ENCODE results near the gene CDC37L1.

CDC37L1 gene

DNA sequence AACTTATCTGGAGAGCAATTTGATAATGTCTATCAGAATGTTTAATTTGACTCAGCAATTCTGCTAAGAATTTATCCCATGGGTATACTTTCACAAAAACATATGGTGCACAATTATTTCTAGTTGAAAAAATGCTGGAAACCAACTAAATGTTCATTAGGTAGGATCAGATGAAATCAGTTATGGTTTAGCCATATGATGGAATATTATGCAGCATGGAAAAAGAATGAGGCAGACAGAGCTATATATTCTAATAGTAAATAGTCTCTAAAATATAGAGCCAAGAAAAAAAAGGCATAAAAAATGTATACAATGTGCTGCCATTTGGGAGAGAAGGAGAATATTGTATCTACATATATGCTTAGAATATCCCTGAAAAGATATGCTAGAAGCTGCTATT is 9.5 kb upstream of the CDC37L1 start:
- no peak for DNase-seq

DNA sequence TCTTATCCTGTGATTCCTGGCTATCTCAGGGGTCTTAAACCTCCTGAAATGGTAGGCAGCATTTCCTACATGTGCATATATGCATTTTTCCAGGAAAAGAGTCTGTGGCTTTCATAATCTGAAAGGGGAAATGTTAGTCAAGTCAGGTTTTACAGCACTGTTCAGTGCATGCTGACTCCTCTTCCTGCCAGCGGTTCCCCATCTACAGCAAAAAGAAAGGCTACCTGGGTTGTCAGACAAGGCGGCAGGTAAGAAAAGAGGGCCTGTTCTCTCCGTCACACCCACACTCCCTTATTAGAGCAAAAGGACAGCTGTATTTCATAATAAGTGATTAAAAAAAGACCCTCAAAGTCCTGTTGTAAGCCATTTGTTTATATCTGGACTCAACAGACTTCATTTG is 8.8 kb upstream of the CDC37L1 start:
- no peak for DNase-seq

DNA sequence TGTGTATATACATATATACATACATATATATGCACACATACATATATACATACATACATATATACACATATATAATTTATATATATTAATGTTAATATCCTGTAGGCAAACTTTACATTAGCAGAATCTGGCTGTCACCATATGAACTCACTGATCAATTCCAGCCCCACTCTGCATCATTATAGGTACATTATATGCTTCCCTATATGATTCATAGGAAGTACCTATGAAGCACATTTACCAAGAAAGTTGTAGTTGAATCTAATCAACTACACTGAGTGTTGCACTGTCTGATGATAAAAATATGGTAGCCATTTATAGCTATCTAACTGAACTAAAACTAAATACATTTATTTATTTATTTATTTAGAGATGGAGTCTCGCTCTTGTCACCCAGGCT is 7.6 kb upstream of the CDC37L1 start:
- no peak for DNase-seq

DNA sequence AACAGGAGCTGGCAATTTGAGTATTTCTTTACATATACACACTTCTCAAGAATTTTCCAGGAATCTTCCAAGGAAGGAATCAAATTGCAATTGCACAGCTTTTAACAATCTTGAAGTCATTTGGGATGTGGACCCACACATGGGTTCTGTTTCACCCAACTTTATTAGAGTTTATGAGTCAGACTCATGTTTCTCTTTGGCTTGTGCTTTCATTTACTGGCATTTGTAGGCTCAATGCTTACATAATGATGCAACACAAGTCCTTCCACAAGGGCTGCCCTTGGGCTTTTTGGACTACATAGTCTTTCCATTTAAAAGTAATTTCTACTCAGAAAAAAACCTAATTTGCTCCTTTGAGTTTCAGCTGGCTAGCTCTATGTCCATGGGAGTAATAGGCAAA is 4.6 kb upstream of the CDC37L1 start:
- DNase-seq, result no peak

DNA sequence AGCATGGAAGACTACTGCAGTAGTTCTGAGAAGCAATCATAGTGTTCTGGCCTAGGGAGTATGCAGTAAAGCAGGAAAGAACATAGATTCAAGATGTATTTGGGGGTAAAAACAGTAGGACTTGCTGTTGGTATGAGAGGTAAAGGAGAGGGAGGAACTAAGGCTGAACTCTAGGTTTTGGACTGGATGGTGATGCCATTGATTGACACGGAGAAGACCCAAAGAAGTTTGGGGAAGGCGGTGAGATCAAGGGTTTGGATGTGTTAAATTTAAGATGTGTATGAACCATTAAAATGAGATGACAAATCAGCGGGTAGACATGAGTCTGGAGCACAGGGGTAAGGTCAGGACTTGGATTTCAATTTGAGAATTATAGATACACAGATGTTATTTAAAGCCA is 2.0 kb upstream of the CDC37L1 start:
- no peak for DNase-seq

DNA sequence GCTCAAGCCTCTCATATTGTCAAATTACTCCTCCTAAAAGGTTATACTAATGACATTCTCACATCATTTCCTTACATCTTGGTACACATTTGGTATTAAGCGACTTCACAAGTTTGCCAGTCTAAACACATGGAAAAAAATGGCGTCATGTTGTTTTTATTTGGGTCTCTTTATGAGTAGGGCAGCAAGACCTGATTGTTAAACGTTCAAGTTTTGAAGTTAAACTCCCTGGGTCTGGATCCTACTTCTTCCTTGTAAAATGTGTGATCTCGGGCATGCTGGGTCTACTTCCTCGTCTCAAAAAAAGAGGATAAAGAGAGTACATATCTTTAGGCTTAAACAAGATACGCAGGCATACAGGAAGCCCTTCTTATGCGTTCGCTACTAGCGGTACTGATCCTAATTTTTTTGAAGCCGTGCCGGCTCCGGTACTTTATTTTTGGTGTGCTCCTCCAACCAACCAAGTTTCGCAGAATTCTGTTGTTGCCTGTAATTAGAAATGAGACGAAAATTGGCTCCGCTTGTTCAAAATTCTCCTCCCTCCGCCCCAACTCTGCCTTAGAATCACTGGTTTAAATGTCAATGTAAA is 596 bp upstream of the CDC37L1 start:
- DNase-seq, result no peak

DNA sequence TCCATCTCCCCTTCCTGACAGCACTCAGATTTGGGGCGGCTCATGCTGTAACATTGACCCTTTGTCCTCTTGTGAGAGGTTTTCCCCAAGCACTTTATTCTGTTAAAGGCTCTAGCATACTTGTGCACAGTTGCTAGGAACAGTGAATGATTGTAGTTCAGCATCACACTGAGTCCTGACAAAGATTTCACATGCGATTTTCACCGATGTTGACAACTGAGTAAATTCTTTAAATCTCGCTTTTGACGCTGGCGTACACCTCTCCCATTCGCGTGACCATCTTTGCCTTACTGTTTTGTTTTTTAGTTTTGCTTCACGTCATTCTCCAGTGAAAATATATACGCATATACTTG is 780 bp downstream of the CDC37L1 start:
- DNase-seq, result no peak

DNA sequence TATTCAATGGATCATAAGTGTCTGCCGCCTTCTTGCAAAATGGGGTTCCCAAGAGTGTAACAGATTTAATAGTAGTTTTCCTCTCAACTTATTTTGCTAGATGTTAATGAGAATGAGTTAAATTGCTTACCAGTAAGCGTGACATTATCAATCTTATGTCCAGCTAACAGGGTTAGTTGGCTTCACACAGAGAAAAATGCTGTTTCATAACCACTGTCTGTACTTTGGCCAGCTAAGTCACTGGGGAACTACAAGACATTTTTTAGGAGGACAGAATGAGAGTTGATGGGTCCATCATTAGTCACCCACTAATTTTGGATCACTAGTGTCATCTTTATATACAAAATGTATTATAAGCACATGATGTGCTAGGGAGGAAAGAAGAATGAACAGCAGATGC is 1.4 kb downstream of the CDC37L1 start:
- no peak for DNase-seq

DNA sequence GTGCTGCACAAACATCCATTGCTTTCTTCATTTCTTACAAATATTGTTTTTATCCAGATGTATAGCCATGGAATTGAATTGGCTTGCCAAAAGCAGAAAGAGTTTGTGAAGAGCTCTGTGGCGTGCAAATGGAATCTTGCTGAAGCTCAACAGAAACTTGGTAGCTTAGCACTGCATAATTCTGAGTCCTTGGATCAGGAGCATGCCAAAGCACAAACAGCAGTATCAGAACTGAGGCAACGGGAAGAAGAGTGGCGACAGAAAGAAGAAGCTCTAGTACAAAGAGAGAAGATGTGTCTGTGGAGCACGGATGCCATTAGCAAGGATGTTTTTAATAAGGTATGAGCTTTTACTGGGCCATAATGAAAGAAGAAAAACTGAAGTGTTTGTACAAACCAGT is 5.5 kb downstream of the CDC37L1 start:
- DNase-seq, result no peak

DNA sequence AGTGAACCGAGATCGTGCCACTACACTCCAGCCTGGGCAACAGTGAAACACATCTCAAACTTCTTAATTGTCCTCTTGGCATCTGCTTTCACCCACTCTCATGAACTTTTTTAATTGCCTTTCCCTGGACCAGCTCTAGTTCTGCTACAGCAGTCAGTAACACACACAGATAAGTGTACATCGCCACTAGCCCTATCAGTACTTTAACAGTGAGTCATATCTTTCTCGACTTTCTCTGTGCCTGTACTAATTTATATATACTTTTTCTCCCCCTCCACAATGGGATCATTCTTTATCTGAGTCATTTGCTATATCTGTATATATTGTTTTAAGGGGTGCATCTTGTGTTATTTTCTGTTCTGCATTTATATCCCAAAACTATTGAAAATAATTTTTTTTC is 6.7 kb downstream of the CDC37L1 start:
- no peak for DNase-seq

DNA sequence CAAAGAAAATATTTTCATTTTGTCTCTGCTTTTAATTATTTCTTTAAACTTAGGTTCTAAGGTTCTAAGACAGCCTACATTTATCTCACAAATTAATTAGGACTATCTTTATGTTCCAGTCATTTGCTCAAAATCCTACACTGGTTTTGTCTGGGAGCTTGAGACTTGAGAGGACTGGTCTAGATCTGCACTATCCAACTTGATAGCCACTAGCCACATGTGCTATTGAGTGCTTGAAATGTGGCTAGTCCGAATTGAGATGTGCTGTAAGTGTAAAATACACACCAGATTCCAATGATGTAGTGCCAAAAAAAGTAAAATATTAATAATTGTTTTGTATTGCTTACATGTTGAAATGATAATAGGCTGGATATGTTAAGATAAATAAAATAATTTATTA is 7.2 kb downstream of the CDC37L1 start:
- no peak for DNase-seq

DNA sequence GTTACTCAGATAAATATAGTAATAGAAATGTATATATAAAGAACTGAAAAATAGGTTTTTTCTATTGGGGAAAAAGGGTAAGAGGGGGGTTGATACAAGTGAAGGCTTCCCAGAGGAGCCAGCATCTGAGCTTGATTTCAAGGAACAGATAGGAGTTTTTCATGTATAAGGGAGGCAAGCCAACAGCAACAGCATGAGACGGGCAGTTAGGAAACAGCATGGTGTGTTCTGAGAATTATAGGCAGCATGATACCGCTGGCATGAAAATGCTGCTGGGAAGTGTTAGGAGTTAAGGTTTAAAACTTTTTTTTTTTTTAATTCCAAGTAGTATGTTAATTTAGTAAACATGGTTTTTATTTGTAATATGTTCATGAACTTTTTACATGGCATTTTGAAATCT is 9.7 kb downstream of the CDC37L1 start:
- no peak for DNase-seq

DNA sequence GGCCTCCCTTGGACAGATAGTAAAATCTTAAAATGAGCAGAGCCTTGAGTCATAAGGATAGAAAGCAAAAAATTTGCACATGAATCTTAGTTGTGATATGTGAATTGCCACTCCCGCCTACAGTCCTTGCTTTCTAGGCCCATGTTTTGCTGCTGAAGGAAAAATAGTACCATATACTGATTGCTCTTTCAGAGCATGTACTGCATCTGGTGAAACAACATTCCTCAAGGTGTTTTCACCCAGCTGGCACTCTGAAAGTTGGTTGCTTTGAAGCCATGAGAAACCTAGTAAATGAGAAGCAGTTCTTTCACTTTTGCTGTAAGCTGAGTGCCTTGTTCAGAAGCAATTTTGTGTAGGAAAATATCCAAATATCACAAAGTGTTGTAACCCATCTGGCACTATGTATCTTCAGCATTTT is 10.3 kb downstream of the CDC37L1 start:
- DNase-seq, result no peak

DNA sequence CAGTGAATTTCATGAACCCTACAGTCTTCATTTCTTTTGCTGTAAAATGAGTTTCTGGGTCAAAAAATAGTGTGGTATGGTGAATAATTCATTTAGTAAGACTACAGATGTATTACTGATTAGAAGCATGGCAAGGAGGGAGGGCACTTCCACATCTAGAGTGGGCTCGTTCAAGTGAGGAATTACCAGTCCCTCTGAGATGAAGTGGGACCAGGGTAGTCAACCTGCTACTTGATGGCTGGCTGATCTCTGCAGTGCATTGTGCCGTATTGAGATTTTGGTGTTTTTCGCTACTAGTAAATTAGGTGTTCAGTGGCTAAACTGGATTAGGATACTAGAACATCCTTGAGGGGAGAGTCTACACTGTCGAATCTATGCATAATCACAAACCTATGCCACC is 10.8 kb downstream of the CDC37L1 start:
- no peak for DNase-seq

DNA sequence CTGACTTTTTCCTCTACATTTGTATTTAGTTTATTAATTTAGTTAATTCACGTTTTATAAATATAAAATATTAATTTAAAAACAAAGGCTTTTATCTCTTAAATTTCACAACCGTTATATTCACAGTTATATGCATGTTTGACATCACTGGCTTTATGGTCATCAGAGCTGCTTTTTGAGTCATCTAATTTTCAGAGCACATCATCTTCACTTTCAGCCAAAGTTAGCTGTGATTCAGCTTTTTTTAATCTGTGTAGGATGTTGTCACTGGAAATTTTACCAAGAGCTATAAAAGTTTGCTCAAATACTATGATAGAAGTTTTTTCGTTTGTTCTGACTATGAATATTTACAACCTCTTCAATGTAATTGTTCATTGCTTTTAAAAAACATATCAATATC is 12.4 kb downstream of the CDC37L1 start:
- no peak for DNase-seq

DNA sequence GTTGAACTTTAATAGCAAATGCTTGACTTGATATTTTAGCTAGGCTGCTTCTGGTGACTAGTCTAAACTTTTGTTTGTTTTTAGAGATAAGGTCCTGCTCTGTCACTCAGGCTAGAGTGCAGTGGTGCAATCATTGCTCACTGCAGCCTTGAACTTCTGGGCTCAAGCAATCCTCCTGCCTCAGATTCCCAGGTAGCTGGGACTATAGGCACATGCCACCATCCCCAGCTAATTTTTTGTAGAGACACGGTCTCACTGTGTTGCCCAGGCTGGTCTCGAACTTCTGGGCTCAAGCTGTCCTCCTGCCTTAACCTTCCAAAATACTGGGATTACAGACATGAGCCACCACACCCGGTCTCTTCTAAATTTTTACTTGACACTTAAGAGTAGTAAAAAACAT is 20.7 kb downstream of the CDC37L1 start:
- DNase-seq, result no peak

DNA sequence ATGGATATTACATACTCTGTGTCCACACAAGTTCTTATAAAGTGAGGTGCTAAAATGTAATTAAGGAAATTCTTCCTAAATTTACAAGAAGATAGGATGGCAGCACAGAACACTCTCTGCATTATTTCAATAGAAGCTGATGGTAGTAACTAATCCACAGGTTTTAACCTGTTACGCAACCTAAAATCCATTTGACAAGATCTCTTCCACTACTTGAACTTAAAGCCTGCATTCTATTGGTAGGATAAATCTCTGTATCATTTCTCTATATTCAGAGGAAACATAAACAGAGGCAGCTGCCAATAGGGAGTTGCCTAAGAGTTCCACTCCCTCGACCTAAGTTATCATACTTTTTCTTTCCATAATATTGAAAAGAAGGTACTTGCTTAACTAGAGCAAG is 21.6 kb downstream of the CDC37L1 start:
- no peak for DNase-seq

DNA sequence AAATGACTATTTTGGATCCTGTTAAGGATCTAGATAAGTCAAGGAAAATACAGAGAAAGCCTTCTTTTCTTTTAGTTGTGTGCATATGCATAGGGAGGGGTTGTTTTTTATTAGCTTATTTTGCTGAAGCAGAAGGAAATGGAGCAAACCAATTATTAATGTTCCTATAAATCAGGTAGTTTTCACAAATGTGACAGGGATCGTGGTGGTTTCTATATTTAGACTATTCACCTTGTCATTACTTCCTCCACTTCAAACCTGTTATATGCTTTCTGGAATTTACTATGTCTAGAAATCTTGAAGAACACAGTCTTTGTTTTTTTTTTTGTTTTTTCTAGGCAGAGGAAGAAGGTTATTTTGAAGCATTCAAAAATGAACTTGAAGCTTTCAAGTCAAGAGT is 22.2 kb downstream of the CDC37L1 start:
- no peak for DNase-seq

DNA sequence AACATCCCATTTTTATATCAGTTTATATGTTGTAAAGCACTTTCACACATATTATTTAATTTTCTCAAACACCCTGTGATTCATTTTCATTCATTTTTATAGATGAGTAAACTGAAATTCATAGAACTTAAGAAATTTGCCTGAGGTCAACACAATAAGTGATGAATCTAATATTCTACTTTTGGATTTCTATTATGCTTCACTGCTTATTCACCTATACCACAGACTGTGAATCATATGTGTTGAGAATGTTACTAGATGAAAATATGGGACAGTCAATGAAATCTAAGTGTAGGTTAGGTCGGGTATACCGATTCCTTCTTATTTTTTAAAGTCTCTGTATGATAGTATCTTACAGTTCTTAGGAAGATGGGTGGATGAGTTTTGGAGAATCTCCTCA is 24.8 kb downstream of the CDC37L1 start:
- no peak for DNase-seq

DNA sequence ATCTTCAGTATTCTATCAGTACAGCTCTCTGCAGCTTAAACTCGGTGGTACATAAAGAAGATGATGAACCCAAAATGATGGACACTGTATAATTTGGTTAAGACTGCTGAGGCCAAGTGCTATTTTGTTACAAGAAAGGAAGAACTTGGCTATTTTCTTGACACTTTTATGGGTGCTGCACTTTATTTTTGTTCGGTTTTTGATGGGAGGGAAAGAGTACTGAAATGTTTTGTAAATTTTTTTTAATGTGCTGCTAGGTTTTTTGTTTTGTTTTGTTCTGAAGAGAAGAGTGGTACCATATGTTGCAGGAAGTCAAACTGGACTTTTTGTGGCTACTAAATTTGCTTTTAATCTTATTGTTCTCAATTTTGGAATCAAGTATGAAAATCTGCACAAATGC is 26.7 kb downstream of the CDC37L1 start:
- no peak for DNase-seq

DNA sequence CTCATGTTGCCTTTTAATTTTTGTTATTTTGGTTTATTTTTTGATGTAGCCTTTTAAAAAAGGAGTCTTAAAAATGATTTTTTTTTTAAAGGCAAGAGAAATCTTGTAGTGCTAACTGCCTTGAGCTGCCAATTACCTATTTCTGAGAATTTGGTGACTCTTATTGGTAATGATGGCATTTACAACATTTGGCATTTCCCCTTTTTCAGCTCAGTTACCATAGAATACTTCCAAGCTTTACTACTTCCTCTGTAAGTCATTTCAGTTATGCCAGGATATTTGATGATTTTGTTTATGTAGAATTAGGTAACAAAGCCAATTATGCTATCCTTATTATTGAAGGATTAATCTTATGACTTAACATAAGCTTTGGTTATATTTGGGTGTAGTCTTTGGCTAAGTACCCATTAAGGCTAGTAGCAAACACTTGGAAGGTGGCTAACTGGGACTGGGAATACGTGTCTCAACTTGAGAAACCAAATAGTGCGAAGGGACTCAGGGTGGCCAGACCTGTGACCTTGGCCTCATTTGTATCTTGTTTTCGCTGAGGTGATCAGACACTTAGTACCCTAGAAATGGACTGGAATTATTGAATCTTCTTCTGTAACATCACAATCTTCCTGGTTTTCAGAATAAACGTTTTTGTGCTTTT is 27.7 kb downstream of the CDC37L1 start:
- DNase-seq, result no peak

DNA sequence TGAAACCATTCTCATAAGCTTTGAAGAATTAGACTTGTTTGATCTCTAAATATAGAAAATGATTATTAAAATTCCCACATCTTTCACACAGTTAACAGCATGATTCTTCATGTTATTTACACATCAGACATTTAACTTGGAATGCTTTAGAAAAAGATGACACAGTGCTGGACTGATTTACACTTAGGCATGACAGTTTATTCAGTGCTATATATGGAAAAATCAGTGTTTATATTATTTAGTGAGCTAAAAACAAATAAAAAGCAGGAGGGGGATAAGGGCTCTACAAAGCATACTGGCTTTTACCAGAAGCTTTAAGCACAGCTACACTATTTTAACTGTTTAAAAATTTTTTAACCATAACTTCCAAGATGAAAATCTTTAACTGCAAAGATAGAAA is 30.0 kb downstream of the CDC37L1 start:
- DNase-seq, result no peak

DNA sequence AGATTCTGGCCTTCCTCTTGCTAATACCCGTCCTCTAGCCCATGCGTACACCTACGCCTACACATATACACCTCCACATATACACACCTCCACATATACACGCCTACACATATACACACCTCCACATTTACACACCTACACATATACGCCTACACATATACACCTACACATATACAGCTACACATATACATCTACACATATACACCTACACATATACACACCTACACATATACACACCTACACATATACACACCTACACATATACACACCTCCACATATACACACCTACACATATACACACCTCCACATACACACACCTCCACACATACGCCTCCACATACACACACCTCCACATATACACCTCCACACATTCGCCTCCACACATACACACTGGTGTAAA is 34.5 kb downstream of the CDC37L1 start:
- DNase-seq, result no peak

DNA sequence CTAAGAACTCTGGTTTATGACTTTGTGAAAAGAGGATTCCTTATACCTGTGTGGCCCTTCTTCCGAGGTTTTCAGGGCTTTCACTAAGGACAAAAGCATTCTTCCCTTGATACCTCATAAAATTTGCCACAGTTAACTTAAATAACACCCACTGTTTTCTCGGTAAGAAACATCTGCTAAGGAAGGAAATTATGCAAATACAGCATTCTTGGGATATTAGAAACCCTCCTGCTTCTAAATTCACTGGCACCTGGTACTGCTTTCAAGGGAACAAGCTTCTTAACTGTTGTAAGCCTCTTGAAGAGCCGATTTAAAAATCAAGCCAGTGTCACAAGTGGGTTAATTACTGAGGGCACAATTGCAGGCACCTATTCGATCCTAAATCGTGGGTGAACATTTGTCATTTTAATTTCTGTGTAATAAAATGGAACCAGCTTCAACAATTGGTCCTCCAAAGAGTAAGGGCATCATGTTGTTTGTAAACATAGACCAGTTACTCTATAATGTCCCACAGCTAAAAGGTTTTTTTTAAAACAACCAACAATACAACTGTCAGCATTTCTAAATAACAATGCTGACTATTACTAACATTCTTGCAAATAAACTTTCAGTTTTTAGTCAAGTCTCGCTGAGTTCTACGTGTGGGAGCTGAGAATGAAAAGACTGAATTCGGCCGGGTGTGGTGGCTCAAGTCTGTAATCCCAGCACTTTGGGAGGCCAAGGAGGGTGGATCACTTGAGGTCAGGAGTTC is 35.1 kb downstream of the CDC37L1 start:
- no peak for DNase-seq

DNA sequence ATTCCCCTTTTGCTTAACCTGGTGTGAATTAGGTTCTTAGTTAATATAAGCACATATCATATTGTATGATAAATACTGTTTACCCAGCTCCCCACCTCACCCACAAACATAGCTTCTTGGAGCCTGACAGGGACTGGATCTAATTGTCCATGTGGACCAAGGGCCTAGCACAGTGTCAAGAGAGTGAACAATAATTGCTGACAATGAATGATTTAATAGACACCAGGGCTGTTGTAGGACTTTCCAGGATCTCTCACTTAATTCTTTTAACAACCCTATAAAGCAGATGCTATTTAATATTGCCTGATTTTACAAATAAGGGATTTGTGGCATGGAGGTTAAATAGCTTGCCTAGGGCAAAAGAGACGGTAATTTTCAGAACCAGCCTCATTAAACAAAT is 36.8 kb downstream of the CDC37L1 start:
- no peak for DNase-seq

Data from stimulated activated CD8-positive, alpha-beta memory T cell treated with anti-CD3 and anti-CD28 coated beads, Interleukin-4, amount 100 ng/mL, for 48 hours (primary cell).